ENCODE data around the gene SGSM1. TPM values are rescaled to one million over a fixed set of nuclear protein-coding genes. Genes with fewer than 3 reads are reported as not detected.
A peak's percentile ranks its signal among the peaks of the same experiment; 100 is the strongest.

SGSM1 gene
- total RNA-seq, 6 experiments from 2014 or later: 0.11 to 0.78 (median 0.41) TPM

- Histone ChIP-seq H3K27ac (peak within 1 kb of the TSS; percentile 41 to 84 (median 66)), H3K27me3 (no peaks in the 10 kb centered on the region), H3K9me3 (no peaks in the 10 kb centered on the region), H3K36me3 (no peaks in the 10 kb centered on the region), H3K4me3 (peak within 1 kb of the TSS; percentile 70 to 77 (median 74)), H3K4me1 (peaks cover 0 to 11% (median 4%) of the 10 kb centered on the region in 4 donors)
- ATAC-seq: peak; percentile 90 to 95 (median 93)
- TF ChIP-seq CTCF (IDR thresholded peaks at IDR 0.05) (peak; percentile 97 to 99 (median 98)), POLR2A (IDR thresholded peaks at IDR 0.05) (peak; percentile 81)
- WGBS (ENCODE audit: insufficient coverage, low coverage, low lambda C conversion rate, missing lambda C conversion rate): 7% methylated on average over 11 of the region's 71 CpGs
- DNase-seq: peak; percentile 95 to 97 (median 96)
- intact Hi-C loops (cut with DNase I): loop anchor here (5.0 kb wide), 2 partner anchors 95 to 100 kb away; no protein-coding TSS in a partner anchor
These were observed 146.2 kb downstream of the SGSM1 start, which contains the start of gene KIAA1671 for GRCh38 chr22:24951942-24952836. Gene KIAA1671 (plus strand): TSS chr22:24952716. CDS start chr22:25028000, 75,284 bp downstream.

GRCh38 chr22:24952837-24953383 is 146.9 kb downstream of the SGSM1 start:
- WGBS (ENCODE audit: insufficient coverage, low coverage, low lambda C conversion rate, missing lambda C conversion rate): 0% methylated on average over 4 of the region's 35 CpGs
- peak overlapping the region; percentile 70 to 77 (median 74) for H3K4me3 ChIP-seq
- DNase-seq (peak; percentile 55 to 73 (median 57)), ATAC-seq (peak; percentile 24 to 66 (median 38))
- intact Hi-C loops (cut with DNase I): loop anchor here (5.0 kb wide), 2 partner anchors 94 to 99 kb away; no protein-coding TSS in a partner anchor
- TF ChIP-seq POLR2A (IDR thresholded peaks at IDR 0.05) (no peak), CTCF (IDR thresholded peaks at IDR 0.05) (no peak)
- H3K27ac ChIP-seq: peak overlapping the region; percentile 41 to 84 (median 66)
- H3K36me3 ChIP-seq: no peaks in the 10 kb centered on the region
- H3K9me3 ChIP-seq: no peaks in the 10 kb centered on the region
- no peaks in the 10 kb centered on the region for H3K27me3 ChIP-seq
- H3K4me1 ChIP-seq: peaks cover 0 to 11% (median 4%) of the 10 kb centered on the region in 4 donors

GRCh38 chr22:24953384-24954113 is 147.5 kb downstream of the SGSM1 start:
- no peaks in the 10 kb centered on the region for H3K27me3 ChIP-seq
- no peaks in the 10 kb centered on the region for H3K9me3 ChIP-seq
- peak overlapping the region; percentile 41 to 84 (median 66) for H3K27ac ChIP-seq
- intact Hi-C loops (cut with DNase I): loop anchor here (5.0 kb wide), 2 partner anchors 94 to 99 kb away; no protein-coding TSS in a partner anchor
- ATAC-seq (peak; percentile 3 to 30 (median 12)), DNase-seq (peak; percentile 51 to 65 (median 62))
- no peaks in the 10 kb centered on the region for H3K36me3 ChIP-seq
- H3K4me3 ChIP-seq: peak overlapping the region; percentile 70 to 77 (median 74)
- TF ChIP-seq POLR2A (IDR thresholded peaks at IDR 0.05) (no peak), CTCF (IDR thresholded peaks at IDR 0.05) (no peak)
- WGBS (ENCODE audit: insufficient coverage, low coverage, low lambda C conversion rate, missing lambda C conversion rate): 8% methylated on average over 8 of the region's 47 CpGs
- H3K4me1 ChIP-seq: peaks cover 0 to 11% (median 4%) of the 10 kb centered on the region in 4 donors

GRCh38 chr22:24954114-24954463 is 148.1 kb downstream of the SGSM1 start:
- H3K27ac ChIP-seq: peak overlapping the region in 2 of 3 donors; percentile 66 to 84
- intact Hi-C loops (cut with DNase I): loop anchor here (5.0 kb wide), 2 partner anchors 93 to 98 kb away; no protein-coding TSS in a partner anchor
- DNase-seq: no peak

More at GRCh38 chr22:24954114-24954463, 148.1 kb downstream of the SGSM1 start:
- Histone ChIP-seq H3K4me3 (peak overlapping the region; percentile 70 to 77 (median 74)), H3K9me3 (no peaks in the 10 kb centered on the region), H3K4me1 (peaks cover 0 to 11% (median 4%) of the 10 kb centered on the region in 4 donors), H3K27me3 (no peaks in the 10 kb centered on the region), H3K36me3 (no peaks in the 10 kb centered on the region)
- TF ChIP-seq CTCF (IDR thresholded peaks at IDR 0.05): no peak
- no peak for TF ChIP-seq POLR2A (IDR thresholded peaks at IDR 0.05)
- ATAC-seq: no peak
- 25% methylated on average over 4 of the region's 4 CpGs for WGBS (ENCODE audit: insufficient coverage, low coverage, low lambda C conversion rate, missing lambda C conversion rate)

Measured in right lobe of liver (tissue), 6 donors.